Dermis blood vessel endothelial cell (primary cell): ENCODE data around the gene MIS12. TPM values are rescaled to one million over a fixed set of nuclear protein-coding genes. Genes with fewer than 3 reads are reported as not detected.
A peak's percentile ranks its signal among the peaks of the same experiment; 100 is the strongest.

ENCODE experiments used
- DNase-seq: peaks from one replicate; pipeline ENCODE4 v3.0.0; 2010
- total RNA-seq: library from RNA; depleted of rRNA; stranded (reverse); fragments of >200 nt; gene quantifications from 2 replicates; pipeline ENCODE4 v1.2.3, GENCODE V29; 2014

The MIS12 gene
- total RNA-seq: 20.8 and 21.0 TPM in 2 replicates

GRCh38 chr17:5486206-5487124, at the start of gene MIS12:
MIS12 (plus strand) TSS chr17:5486566; CDS start chr17:5488863, 2,297 bp downstream.
- DNase-seq: peak; percentile 99

- peak; percentile 13 for DNase-seq
Measured at GRCh38 chr17:5437721-5438317, 48.5 kb upstream of the MIS12 start.

GRCh38 chr17:5438716-5439445, 47.5 kb upstream of the MIS12 start, which contains the start of gene C1QBP:
C1QBP (minus strand) TSS chr17:5439155; CDS start chr17:5439073, 82 bp downstream.
- peak; percentile 96 for DNase-seq

GRCh38 chr17:5439446-5439764, 47.0 kb upstream of the MIS12 start:
- no peak for DNase-seq

GRCh38 chr17:5443728-5444127, 42.6 kb upstream of the MIS12 start:
- no peak for DNase-seq

GRCh38 chr17:5444209-5444608, 42.2 kb upstream of the MIS12 start:
- no peak for DNase-seq

- no peak for DNase-seq
Measured at GRCh38 chr17:5446786-5447185, 39.6 kb upstream of the MIS12 start.

- DNase-seq: no peak
Measured at GRCh38 chr17:5464717-5465507, 21.5 kb upstream of the MIS12 start.

- no peak for DNase-seq
Measured at GRCh38 chr17:5466295-5466694, 20.1 kb upstream of the MIS12 start.

GRCh38 chr17:5467416-5467815, 18.9 kb upstream of the MIS12 start:
- DNase-seq: peak; percentile 11

- no peak for DNase-seq
Measured at GRCh38 chr17:5468075-5468473, 18.3 kb upstream of the MIS12 start.

- no peak for DNase-seq
Measured at GRCh38 chr17:5472511-5472910, 13.9 kb upstream of the MIS12 start.

- DNase-seq: no peak
Measured at GRCh38 chr17:5473906-5474305, 12.5 kb upstream of the MIS12 start.

- DNase-seq: no peak
Measured at GRCh38 chr17:5478992-5479391, 7.4 kb upstream of the MIS12 start.

GRCh38 chr17:5480962-5481361, 5.4 kb upstream of the MIS12 start:
- DNase-seq: no peak

GRCh38 chr17:5481451-5481850, 4.9 kb upstream of the MIS12 start:
- DNase-seq: no peak

GRCh38 chr17:5485270-5486205, 828 bp upstream of the MIS12 start, which contains the start of gene DERL2:
DERL2 (minus strand) TSS chr17:5486178; CDS start chr17:5486161, 17 bp downstream.
- peak; percentile 28 for DNase-seq

GRCh38 chr17:5488752-5489151, 2.4 kb downstream of the MIS12 start:
- DNase-seq: no peak

GRCh38 chr17:5492970-5493369, 6.6 kb downstream of the MIS12 start:
- no peak for DNase-seq

GRCh38 chr17:5499476-5500231, 13.3 kb downstream of the MIS12 start:
- DNase-seq: no peak

- no peak for DNase-seq
Measured at GRCh38 chr17:5500247-5500588, 13.9 kb downstream of the MIS12 start.
